Upper lobe of left lung (tissue), 6 donors: ENCODE measurements around the gene FAM83F. TPM values are rescaled to one million over a fixed set of nuclear protein-coding genes. Genes with fewer than 3 reads are reported as not detected.
A peak's percentile ranks its signal among the peaks of the same experiment; 100 is the strongest.

Experiments
- ATAC-seq, 2 donors: fragments of 200-7000 bp; cut with Tn5 transposase; one replicate each; pipeline ENCODE4 v1.9.1; 2022; ENCODE audit warnings: mild to moderate bottlenecking in 2 of 2, moderate library complexity in 2 of 2; ENCODE audit not compliant: low FRiP score in 2 of 2
- DNase-seq, 2 donors: peaks; one replicate each; pipeline ENCODE4 v3.0.0-alpha.2; 2019 to 2020
- H3K27ac ChIP-seq, 4 donors: fragments of 200-600 bp; sonication (generic); one replicate each; pipeline ENCODE4 v1.5.1; 2016 to 2019
- H3K27me3 ChIP-seq, 4 donors: fragments of 200-600 bp; sonication (generic); one replicate each; pipeline ENCODE4 v1.5.1; 2017 to 2019
- H3K36me3 ChIP-seq, 4 donors: fragments of 200-600 bp; sonication (generic); one replicate each; pipeline ENCODE4 v1.5.1; 2016 to 2019
- H3K4me1 ChIP-seq, 4 donors: fragments of 200-600 bp; sonication (generic); one replicate each; pipeline ENCODE4 v1.5.1; 2018 to 2019
- H3K4me3 ChIP-seq, 4 donors: fragments of 200-600 bp; sonication (generic); one replicate each; pipeline ENCODE4 v1.5.1; 2017 to 2019; ENCODE audit warnings: mild to moderate bottlenecking in 2 of 4, moderate library complexity in 1 of 4
- H3K9me3 ChIP-seq, 4 donors: fragments of 200-600 bp; sonication (generic); one replicate each; pipeline ENCODE4 v1.5.1; 2018 to 2019
- CTCF ChIP-seq, 6 experiments: fragments of 450-650 bp in 4 of 6; fragments of 200-600 bp in 2 of 6; sonication (generic) in 2 of 6; IDR thresholded peaks; one replicate each; pipeline ENCODE4 v1.5.1; 2016 to 2019; ENCODE audit warnings: antibody characterized with exemption in 6 of 6
- EP300 ChIP-seq, 4 donors: sonication (generic); formaldehyde crosslinking; IDR thresholded peaks; one replicate each; pipeline ENCODE4 v1.5.1; 2017; ENCODE audit warnings: antibody characterized with exemption in 4 of 4, control low read depth in 2 of 4
- POLR2A ChIP-seq, 4 donors: fragments of 450-650 bp; IDR thresholded peaks; one replicate each; pipeline ENCODE4 v1.5.1; 2016 to 2017; ENCODE audit warnings: antibody characterized with exemption in 4 of 4, mild to moderate bottlenecking in 2 of 4
- POLR2AphosphoS5 ChIP-seq, 2 donors: sonication (generic); formaldehyde crosslinking; IDR thresholded peaks; one replicate each; pipeline ENCODE4 v1.5.1; 2017; ENCODE audit warnings: antibody characterized with exemption in 2 of 2
- WGBS, 2 donors: methylation state at CpG; one replicate each; pipeline ENCODE4 v1.1.5; 2017 to 2018; 5-methylcytosine and 5-hydroxymethylcytosine counted together
- total RNA-seq, 6 donors: library from RNA; depleted of rRNA in 4 of 6; stranded (reverse); fragments of >200 nt in 4 of 6; gene quantifications; one replicate each; pipeline versions ENCODE4 v1.1.0 to v1.2.1, GENCODE V29; 2016 to 2021
- donor health status: DM: no; HTN: no; CAD: no; lungs with moderate emphysema.
- donor health status: DM: no; HTN: yes; CAD: no; lungs with severe emphysema.

The FAM83F gene
- total RNA-seq, 6 donors from 2014 or later: 0.23 to 2.8 (median 0.67) TPM

GRCh38 chr22:40007853-40008710 is 13.3 kb downstream of the FAM83F start:
- no peaks in the 10 kb centered on the region for H3K36me3 ChIP-seq
- DNase-seq (peak in 1 of 2 donors; percentile 61), ATAC-seq (peak; percentile 11 to 62)
- H3K4me3 ChIP-seq: no peak overlapping the region
- no peak overlapping the region for H3K27ac ChIP-seq
- TF ChIP-seq POLR2AphosphoS5 (IDR thresholded peaks at IDR 0.05) (no peak), CTCF (IDR thresholded peaks at IDR 0.05) (no peak), POLR2A (IDR thresholded peaks at IDR 0.05) (no peak), EP300 (IDR thresholded peaks at IDR 0.05) (no peak)
- H3K9me3 ChIP-seq: no peaks in the 10 kb centered on the region
- 63 to 65% methylated on average over 19 to 25 of the region's 27 CpGs for WGBS, 2 donors
- peaks cover 0 to 6% (median 2%) of the 10 kb centered on the region in 4 donors for H3K4me1 ChIP-seq
- peaks cover 0 to 6% (median 0%) of the 10 kb centered on the region in 4 donors for H3K27me3 ChIP-seq

GRCh38 chr22:40008726-40009291 is 14.1 kb downstream of the FAM83F start:
- Histone ChIP-seq H3K27ac (no peak overlapping the region), H3K4me3 (no peak overlapping the region), H3K36me3 (no peaks in the 10 kb centered on the region), H3K27me3 (peaks cover 0 to 6% (median 0%) of the 10 kb centered on the region in 4 donors), H3K9me3 (no peaks in the 10 kb centered on the region), H3K4me1 (peaks cover 0 to 6% (median 2%) of the 10 kb centered on the region in 4 donors)
- 68 to 87% methylated on average over 7 to 10 of the region's 10 CpGs for WGBS, 2 donors
- no peak for TF ChIP-seq EP300 (IDR thresholded peaks at IDR 0.05)
- TF ChIP-seq POLR2A (IDR thresholded peaks at IDR 0.05): no peak
- TF ChIP-seq POLR2AphosphoS5 (IDR thresholded peaks at IDR 0.05): no peak
- TF ChIP-seq CTCF (IDR thresholded peaks at IDR 0.05): no peak
- DNase-seq (no peak), ATAC-seq (no peak)

DNA sequence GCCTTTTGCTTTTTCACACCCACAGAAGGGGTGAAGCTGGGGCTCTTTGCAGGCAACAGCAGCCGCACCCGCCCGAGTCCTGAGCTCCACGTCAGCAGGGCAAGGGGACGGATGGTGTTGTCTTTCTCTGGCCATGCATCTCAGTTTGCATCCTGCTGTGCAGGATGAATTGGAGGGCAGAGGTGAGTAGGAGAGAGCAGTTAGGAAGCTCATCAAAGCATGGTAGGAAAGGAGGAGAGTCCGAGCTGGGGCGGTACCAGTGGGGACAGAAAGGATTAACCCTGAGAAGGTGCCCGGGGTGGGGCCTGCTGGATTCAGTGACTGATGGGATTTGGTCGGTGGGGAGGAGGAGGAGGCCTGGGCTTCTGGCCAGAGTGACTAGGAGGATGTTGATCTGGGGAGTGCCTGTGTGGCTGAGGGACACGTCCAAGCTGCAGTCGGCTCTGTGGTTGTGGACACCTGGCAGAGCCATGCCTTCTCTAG is 14.6 kb downstream of the FAM83F start:
- 23 to 29% methylated on average over 11 of the region's 11 CpGs for WGBS, 2 donors
- no peak overlapping the region for H3K27ac ChIP-seq
- DNase-seq: no peak

DNA sequence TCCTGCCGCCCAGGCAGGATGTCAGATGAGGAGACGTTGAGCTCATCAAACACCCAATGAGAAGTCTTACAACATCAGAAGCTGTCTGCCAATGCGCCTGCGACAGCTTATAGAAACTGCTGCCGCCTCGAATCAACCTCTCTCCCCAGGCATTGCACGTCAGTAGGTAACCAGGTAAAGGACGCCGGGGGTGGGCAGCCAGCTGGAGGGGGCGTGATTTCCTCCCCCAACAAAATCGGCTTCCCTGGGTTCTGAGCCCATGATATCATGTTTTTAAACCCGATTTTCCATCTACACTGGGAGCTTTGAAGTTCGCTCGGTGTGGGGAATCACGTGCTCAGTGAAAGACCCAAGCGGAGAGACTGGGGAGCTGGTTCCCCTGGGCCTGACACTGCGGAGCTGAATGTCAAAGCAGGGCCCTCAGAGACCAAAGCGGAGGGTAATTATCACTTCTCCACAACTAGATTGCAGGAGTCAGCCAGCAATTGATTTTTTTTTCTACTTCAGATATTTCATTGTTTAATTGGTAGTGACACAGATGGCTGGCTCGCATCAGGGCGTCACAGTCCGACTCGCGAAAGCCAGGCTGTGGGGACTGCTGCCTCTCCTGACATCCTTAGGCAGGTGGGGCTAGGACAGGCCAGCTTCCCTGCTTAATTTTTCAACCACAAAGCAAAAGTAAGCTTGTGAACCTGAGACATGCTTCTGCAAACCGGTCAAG is 15.4 kb downstream of the FAM83F start:
- DNase-seq: no peak
- Histone ChIP-seq H3K9me3 (no peaks in the 10 kb centered on the region), H3K27me3 (peaks cover 0 to 6% (median 0%) of the 10 kb centered on the region in 4 donors), H3K4me1 (peaks cover 0 to 6% (median 2%) of the 10 kb centered on the region in 4 donors), H3K36me3 (no peaks in the 10 kb centered on the region), H3K4me3 (no peak overlapping the region), H3K27ac (no peak overlapping the region)
- 41 to 56% methylated on average over 24 of the region's 24 CpGs for WGBS, 2 donors
- no peak for ATAC-seq
- TF ChIP-seq CTCF (IDR thresholded peaks at IDR 0.05) (no peak), POLR2A (IDR thresholded peaks at IDR 0.05) (no peak), POLR2AphosphoS5 (IDR thresholded peaks at IDR 0.05) (no peak), EP300 (IDR thresholded peaks at IDR 0.05) (no peak)

More for the DNA sequence above, 14.6 kb downstream of the FAM83F start:
- Histone ChIP-seq H3K4me3 (no peak overlapping the region), H3K4me1 (peaks cover 0 to 6% (median 2%) of the 10 kb centered on the region in 4 donors), H3K9me3 (no peaks in the 10 kb centered on the region), H3K36me3 (no peaks in the 10 kb centered on the region), H3K27me3 (peaks cover 0 to 6% (median 0%) of the 10 kb centered on the region in 4 donors)
- ATAC-seq: no peak
- TF ChIP-seq CTCF (IDR thresholded peaks at IDR 0.05) (no peak), EP300 (IDR thresholded peaks at IDR 0.05) (no peak), POLR2AphosphoS5 (IDR thresholded peaks at IDR 0.05) (no peak), POLR2A (IDR thresholded peaks at IDR 0.05) (no peak)
